GM19328 (cell line): ENCODE results near the gene XPC.
"Not testable (repeated sequence)": the region's sequence is repeated elsewhere in the genome, so short reads cannot be mapped to it uniquely, and the experiment has no call there.

Source experiments
- ATAC-seq: cut with Tn5 transposase; IDR thresholded peaks from one replicate; pipeline ENCODE4 v1.9.1; 2021; ENCODE audit warnings: mild to moderate bottlenecking, moderate library complexity; ENCODE audit not compliant: unreplicated experiment

The XPC gene

GRCh38 chr3:14122301-14122700, 56.1 kb downstream of the XPC start:
- ATAC-seq = no peak

GRCh38 chr3:14121859-14122258, 56.5 kb downstream of the XPC start:
- ATAC-seq = no peak

GRCh38 chr3:14120921-14121448, 57.4 kb downstream of the XPC start:
- not testable (repeated sequence) for ATAC-seq

- no peak for ATAC-seq
Observed at GRCh38 chr3:14120111-14120920, 58.1 kb downstream of the XPC start.

- ATAC-seq = no peak
Observed at GRCh38 chr3:14119651-14120050, 58.8 kb downstream of the XPC start.

- no peak for ATAC-seq
Observed at GRCh38 chr3:14118400-14119381, 59.7 kb downstream of the XPC start.

- no peak for ATAC-seq
Observed at GRCh38 chr3:14117468-14118399, 60.7 kb downstream of the XPC start.

- no peak for ATAC-seq
Observed at GRCh38 chr3:14113965-14114635, 64.3 kb downstream of the XPC start.

- ATAC-seq = no peak
Observed at GRCh38 chr3:14110699-14111098, 67.7 kb downstream of the XPC start.

GRCh38 chr3:14109821-14110220, 68.6 kb downstream of the XPC start:
- not testable (repeated sequence) for ATAC-seq

GRCh38 chr3:14097616-14098391, 80.6 kb downstream of the XPC start:
- ATAC-seq = no peak

GRCh38 chr3:14096742-14097141, 81.7 kb downstream of the XPC start:
- no peak for ATAC-seq
